ENCODE measurements around the gene RBP4. TPM values are rescaled to one million over a fixed set of nuclear protein-coding genes. Genes with fewer than 3 reads are reported as not detected.
A peak's percentile ranks its signal among the peaks of the same experiment; 100 is the strongest.

Gene RBP4
- total and polyA plus RNA-seq, 9 donors = 0.81 to 6.7 (median 4.0) TPM; not detected in 1

- no peak overlapping the region for H3K4me3 ChIP-seq
- 18 to 43% (median 20%) methylated on average over 3 of the region's 3 CpGs for WGBS, 3 donors
- TF ChIP-seq EP300 (IDR thresholded peaks at IDR 0.05) (no peak), POLR2A (IDR thresholded peaks at IDR 0.05) (no peak), CTCF (IDR thresholded peaks at IDR 0.05) (no peak)
- no peaks in the 10 kb centered on the region for H3K27me3 ChIP-seq
- intact Hi-C loops (cut with DNase I) = no loop called here
- H3K36me3 ChIP-seq = no peaks in the 10 kb centered on the region
- no peaks in the 10 kb centered on the region for H3K4me1 ChIP-seq (ENCODE audit: insufficient read depth)
- H3K27ac ChIP-seq = no peak overlapping the region
- H3K9me3 ChIP-seq = no peaks in the 10 kb centered on the region
- no peak for DNase-seq
These were observed 30.7 kb downstream of the RBP4 start for GRCh38 chr10:93570383-93570782.

- no peaks in the 10 kb centered on the region for H3K27me3 ChIP-seq
- intact Hi-C loops (cut with DNase I) = no loop called here
- no peak overlapping the region for H3K27ac ChIP-seq
- 2 to 7% (median 3%) methylated on average over 21 of the region's 21 CpGs for WGBS, 3 donors
- no peak overlapping the region for H3K4me3 ChIP-seq
- no peaks in the 10 kb centered on the region for H3K36me3 ChIP-seq
- no peak for DNase-seq
- H3K9me3 ChIP-seq = no peaks in the 10 kb centered on the region
- H3K4me1 ChIP-seq (ENCODE audit: insufficient read depth) = no peaks in the 10 kb centered on the region
- TF ChIP-seq CTCF (IDR thresholded peaks at IDR 0.05) = no peak
- no peak for TF ChIP-seq POLR2A (IDR thresholded peaks at IDR 0.05)
- no peak for TF ChIP-seq EP300 (IDR thresholded peaks at IDR 0.05)
These were observed 33.0 kb downstream of the RBP4 start for GRCh38 chr10:93568105-93568390.

DNA sequence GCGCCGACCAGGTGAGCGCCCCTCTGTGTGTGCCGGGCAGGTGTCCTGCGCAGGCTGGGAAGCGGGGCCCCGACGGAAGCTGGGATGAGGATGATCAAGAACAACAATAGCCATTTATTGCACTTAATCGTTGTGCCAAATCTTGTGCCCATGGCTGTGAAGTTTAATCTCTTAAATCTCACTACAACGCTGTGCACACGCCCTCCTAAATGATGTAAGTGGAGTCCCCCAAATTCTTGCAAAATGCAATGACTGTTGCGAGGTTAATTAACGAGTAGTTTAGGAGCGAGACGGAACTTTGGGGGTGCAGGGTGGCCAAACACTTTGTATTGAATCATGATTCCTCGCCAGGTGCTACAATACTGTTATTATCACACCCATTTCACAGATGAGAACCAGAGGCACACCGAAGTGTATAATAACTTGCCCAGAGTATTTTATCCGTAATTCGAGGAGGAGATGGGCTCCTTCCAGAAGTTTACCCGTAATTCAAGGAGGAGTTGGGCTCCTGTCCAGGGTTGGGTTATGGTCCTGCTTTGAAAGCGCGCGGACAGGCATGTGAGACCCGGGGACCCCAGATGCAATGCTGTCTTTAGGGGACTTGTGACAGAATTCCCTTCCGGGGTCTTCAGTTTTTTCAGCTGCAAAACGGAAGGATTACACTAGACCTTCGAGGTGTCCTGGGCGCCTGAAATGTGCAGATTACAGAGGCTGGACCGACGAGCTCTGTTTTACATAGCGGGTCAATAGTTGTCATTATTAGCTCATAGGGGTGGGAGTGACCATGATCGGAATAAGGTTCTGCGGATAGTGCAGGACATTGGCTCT, 33.5 kb downstream of the RBP4 start:
- intact Hi-C loops (cut with DNase I) = no loop called here
- H3K4me1 ChIP-seq (ENCODE audit: insufficient read depth) = no peaks in the 10 kb centered on the region
- H3K9me3 ChIP-seq = no peaks in the 10 kb centered on the region
- 8 to 18% (median 15%) methylated on average over 33 of the region's 33 CpGs for WGBS, 3 donors
- TF ChIP-seq CTCF (IDR thresholded peaks at IDR 0.05) (no peak), POLR2A (IDR thresholded peaks at IDR 0.05) (no peak), EP300 (IDR thresholded peaks at IDR 0.05) (no peak)
- no peak overlapping the region for H3K4me3 ChIP-seq
- no peak overlapping the region for H3K27ac ChIP-seq
- no peak for DNase-seq
- no peaks in the 10 kb centered on the region for H3K36me3 ChIP-seq
- H3K27me3 ChIP-seq = no peaks in the 10 kb centered on the region

DNA sequence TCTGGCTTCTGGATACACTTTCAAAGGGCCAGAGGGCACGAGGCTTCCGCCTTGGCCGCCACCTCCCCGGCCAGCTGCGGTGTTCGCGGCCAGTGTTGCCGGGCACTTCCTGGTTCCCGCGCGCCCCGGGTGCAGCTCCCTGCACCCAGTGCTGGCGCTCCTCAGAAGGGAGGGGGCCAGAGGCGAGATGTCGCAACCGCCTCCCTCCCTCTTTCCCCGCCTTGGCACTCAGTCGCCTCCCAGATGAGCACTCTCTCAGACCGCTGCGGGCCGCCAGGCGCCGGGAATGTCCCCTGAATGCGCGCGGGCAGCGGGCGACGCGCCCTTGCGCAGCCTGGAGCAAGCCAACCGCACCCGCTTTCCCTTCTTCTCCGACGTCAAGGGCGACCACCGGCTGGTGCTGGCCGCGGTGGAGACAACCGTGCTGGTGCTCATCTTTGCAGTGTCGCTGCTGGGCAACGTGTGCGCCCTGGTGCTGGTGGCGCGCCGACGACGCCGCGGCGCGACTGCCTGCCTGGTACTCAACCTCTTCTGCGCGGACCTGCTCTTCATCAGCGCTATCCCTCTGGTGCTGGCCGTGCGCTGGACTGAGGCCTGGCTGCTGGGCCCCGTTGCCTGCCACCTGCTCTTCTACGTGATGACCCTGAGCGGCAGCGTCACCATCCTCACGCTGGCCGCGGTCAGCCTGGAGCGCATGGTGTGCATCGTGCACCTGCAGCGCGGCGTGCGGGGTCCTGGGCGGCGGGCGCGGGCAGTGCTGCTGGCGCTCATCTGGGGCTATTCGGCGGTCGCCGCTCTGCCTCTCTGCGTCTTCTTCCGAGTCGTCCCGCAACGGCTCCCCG, 34.4 kb downstream of the RBP4 start, which contains the start of gene FFAR4:
FFAR4 (plus strand) TSS at position 231 of the 842 bp plus-strand sequence; CDS start at position 287, 56 bp downstream.
- DNase-seq = no peak
- no peak within 1 kb of the TSS for H3K27ac ChIP-seq
- no peaks in the 10 kb centered on the region for H3K9me3 ChIP-seq
- intact Hi-C loops (cut with DNase I) = no loop called here
- no peaks in the 10 kb centered on the region for H3K4me1 ChIP-seq (ENCODE audit: insufficient read depth)
- WGBS, 3 donors = 0 to 1% (median 1%) methylated on average over 77 to 85 of the region's 85 CpGs
- no peak for TF ChIP-seq EP300 (IDR thresholded peaks at IDR 0.05)
- TF ChIP-seq CTCF (IDR thresholded peaks at IDR 0.05) = no peak
- no peak for TF ChIP-seq POLR2A (IDR thresholded peaks at IDR 0.05)
- H3K4me3 ChIP-seq = peak within 1 kb of the TSS; percentile 9
- H3K27me3 ChIP-seq = no peaks in the 10 kb centered on the region
- no peaks in the 10 kb centered on the region for H3K36me3 ChIP-seq
